Hepatocyte (in vitro differentiated cells): ENCODE results near the gene STXBP1. TPM values are rescaled to one million over a fixed set of nuclear protein-coding genes. Genes with fewer than 3 reads are reported as not detected.
A peak's percentile ranks its signal among the peaks of the same experiment; 100 is the strongest.

Source experiments
- DNase-seq: peaks from one replicate; pipeline ENCODE4 v3.0.0-alpha.2; 2016; ENCODE audit warnings: low spot score
- H2AFZ ChIP-seq: fragments of 200-600 bp; sonication (generic); 2 replicates; pipeline ENCODE4 v1.6.0; 2016; ENCODE audit warnings: antibody characterized with exemption, mild to moderate bottlenecking
- H3K27ac ChIP-seq: fragments of 200-600 bp; sonication (generic); 2 replicates; pipeline ENCODE4 v1.5.1; 2016; ENCODE audit warnings: mild to moderate bottlenecking
- H3K27me3 ChIP-seq: fragments of 200-600 bp; sonication (generic); 2 replicates; pipeline ENCODE4 v1.6.1; 2016
- H3K36me3 ChIP-seq: fragments of 200-600 bp; sonication (generic); replicated peaks from 2 replicates; pipeline ENCODE4 v1.5.1; 2016; ENCODE audit warnings: low read depth; ENCODE audit not compliant: insufficient read depth
- H3K4me1 ChIP-seq: fragments of 200-600 bp; sonication (generic); 2 replicates; pipeline ENCODE4 v1.5.1; 2016; ENCODE audit warnings: mild to moderate bottlenecking, moderate library complexity; ENCODE audit not compliant: insufficient read depth
- H3K4me2 ChIP-seq: fragments of 200-600 bp; sonication (generic); 2 replicates; pipeline ENCODE4 v1.6.0; 2016
- H3K4me3 ChIP-seq: fragments of 200-600 bp; sonication (generic); 2 replicates; pipeline ENCODE4 v1.5.1; 2016; ENCODE audit warnings: mild to moderate bottlenecking
- H3K79me2 ChIP-seq: fragments of 200-600 bp; sonication (generic); 2 replicates; pipeline ENCODE4 v1.6.0; 2017; ENCODE audit warnings: mild to moderate bottlenecking
- H3K9me2 ChIP-seq: fragments of 200-600 bp; sonication (generic); replicated peaks from 2 replicates; pipeline ENCODE4 v1.6.0; 2017; ENCODE audit warnings: mild to moderate bottlenecking; ENCODE audit not compliant: insufficient read depth
- H3K9me3 ChIP-seq: fragments of 200-600 bp; sonication (generic); 2 replicates; pipeline ENCODE4 v1.5.1; 2016; ENCODE audit warnings: low read depth, mild to moderate bottlenecking
- H4K20me1 ChIP-seq: fragments of 200-600 bp; sonication (generic); 2 replicates; pipeline ENCODE4 v1.6.0; 2016; ENCODE audit warnings: mild to moderate bottlenecking; ENCODE audit not compliant: insufficient read depth, poor library complexity, severe bottlenecking
- CTCF ChIP-seq: fragments of 200-600 bp; sonication (generic); IDR thresholded peaks from 2 replicates; pipeline ENCODE4 v1.5.1; 2016; ENCODE audit warnings: antibody characterized with exemption, mild to moderate bottlenecking; ENCODE audit not compliant: poor library complexity
- EZH2 ChIP-seq: fragments of 200-600 bp; sonication (generic); IDR thresholded peaks from 2 replicates; pipeline ENCODE4 v1.6.1; 2016; ENCODE audit warnings: antibody characterized with exemption, mild to moderate bottlenecking, borderline replicate concordance
- EZH2phosphoT487 ChIP-seq: fragments of 200-600 bp; sonication (generic); IDR thresholded peaks from one replicate; pipeline ENCODE4 v1.6.1; 2018; ENCODE audit warnings: antibody characterized with exemption, mild to moderate bottlenecking, low read depth, moderate library complexity; ENCODE audit not compliant: unreplicated experiment, severe bottlenecking
- WGBS: methylation state at CpG from one replicate; pipeline ENCODE4 v1.1.6; 2016; ENCODE audit warnings: low lambda C conversion rate; ENCODE audit errors: missing lambda C conversion rate; 5-methylcytosine and 5-hydroxymethylcytosine counted together
- polyA plus RNA-seq: library from polyadenylated mRNA; unstranded; fragments of >200 nt; fragmentation: Nextera tagmentation; extraction: Ambion mirVana; gene quantifications from 2 replicates; pipeline ENCODE4 v1.2.1, GENCODE V29; 2016
- total RNA-seq: library from RNA; depleted of rRNA; stranded (reverse); fragments of >200 nt; gene quantifications from 2 replicates; pipeline ENCODE4 v1.2.3, GENCODE V29; 2014

Gene STXBP1
- total and polyA plus RNA-seq, 2 experiments from 2014 or later = 22.6 to 27.6 TPM

GRCh38 chr9:127571971-127572370 lies 40.1 kb upstream of the STXBP1 start:
- H3K4me1 ChIP-seq = peaks cover 48% of the 10 kb centered on the region
- 96% methylated on average over 3 of the region's 3 CpGs for WGBS

GRCh38 chr9:127572961-127573721 lies 38.9 kb upstream of the STXBP1 start:
- H3K4me2 ChIP-seq = no peak overlapping the region
- H3K79me2 ChIP-seq = peaks cover 8% of the 10 kb centered on the region
- no peaks in the 10 kb centered on the region for H3K27me3 ChIP-seq
- no peak overlapping the region for H2AFZ ChIP-seq
- H3K9me2 ChIP-seq = no peaks in the 10 kb centered on the region
- WGBS = 89% methylated on average over 9 of the region's 9 CpGs
- no peaks in the 10 kb centered on the region for H3K36me3 ChIP-seq
- H3K27ac ChIP-seq = peak overlapping the region; percentile 74
- H4K20me1 ChIP-seq = no peaks in the 10 kb centered on the region
- H3K9me3 ChIP-seq = no peaks in the 10 kb centered on the region
- peaks cover 47% of the 10 kb centered on the region for H3K4me1 ChIP-seq
- no peak for TF ChIP-seq CTCF
- TF ChIP-seq EZH2phosphoT487 = no peak
- TF ChIP-seq EZH2 = no peak
- no peak overlapping the region for H3K4me3 ChIP-seq
- no peak for DNase-seq

More at GRCh38 chr9:127571971-127572370, 40.1 kb upstream of the STXBP1 start:
- Histone ChIP-seq H3K27me3 (no peaks in the 10 kb centered on the region), H3K9me3 (no peaks in the 10 kb centered on the region), H3K79me2 (peaks cover 19% of the 10 kb centered on the region), H3K9me2 (no peaks in the 10 kb centered on the region), H4K20me1 (peaks cover 2% of the 10 kb centered on the region), H2AFZ (no peak overlapping the region), H3K4me2 (no peak overlapping the region), H3K27ac (no peak overlapping the region), H3K4me3 (no peak overlapping the region), H3K36me3 (no peaks in the 10 kb centered on the region)
- TF ChIP-seq EZH2phosphoT487 (no peak), EZH2 (no peak), CTCF (no peak)
- no peak for DNase-seq

GRCh38 chr9:127574072-127574993 lies 37.7 kb upstream of the STXBP1 start:
- Histone ChIP-seq H3K9me2 (no peaks in the 10 kb centered on the region), H3K27ac (peak overlapping the region; percentile 74), H3K4me2 (peak overlapping the region; percentile 54), H4K20me1 (no peaks in the 10 kb centered on the region), H3K4me1 (peaks cover 56% of the 10 kb centered on the region), H3K79me2 (peaks cover 2% of the 10 kb centered on the region), H3K36me3 (no peaks in the 10 kb centered on the region), H3K9me3 (no peaks in the 10 kb centered on the region), H3K4me3 (no peak overlapping the region), H3K27me3 (no peaks in the 10 kb centered on the region), H2AFZ (no peak overlapping the region)
- TF ChIP-seq EZH2 (no peak), EZH2phosphoT487 (no peak), CTCF (no peak)
- WGBS = 61% methylated on average over 10 of the region's 10 CpGs
- DNase-seq = peak; percentile 58
